Inferior parietal cortex (tissue), 1 donor: ENCODE measurements around the gene ACTR1B.
"Not testable (repeated sequence)": the region's sequence is repeated elsewhere in the genome, so short reads cannot be mapped to it uniquely, and the experiment has no call there.

Experiments used
- DNase-seq: peaks from one replicate; pipeline ENCODE4 v3.0.0-alpha.2; 2016; ENCODE audit errors: extremely low spot score

Gene ACTR1B

DNA sequence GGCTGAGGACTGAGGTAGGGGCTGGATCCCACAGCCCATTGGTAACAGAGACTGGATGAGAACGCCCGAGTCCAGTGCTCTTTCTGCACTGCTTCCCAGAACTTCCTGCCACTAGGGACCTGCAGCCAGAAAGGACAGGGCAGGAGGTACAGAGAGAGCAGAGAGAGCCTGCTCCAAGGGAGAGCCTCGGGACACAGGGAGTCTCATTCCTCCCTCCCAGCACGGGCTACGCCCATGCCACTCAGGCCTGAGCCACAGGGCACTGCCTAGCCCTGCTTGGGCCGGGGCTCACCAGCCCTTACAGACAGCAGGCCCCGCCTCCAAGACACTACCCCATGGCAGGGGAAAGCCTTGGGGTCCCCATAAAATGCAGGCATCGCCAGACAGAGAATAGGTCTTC lies 48.1 kb downstream of the ACTR1B start:
- not testable (repeated sequence) for DNase-seq

DNA sequence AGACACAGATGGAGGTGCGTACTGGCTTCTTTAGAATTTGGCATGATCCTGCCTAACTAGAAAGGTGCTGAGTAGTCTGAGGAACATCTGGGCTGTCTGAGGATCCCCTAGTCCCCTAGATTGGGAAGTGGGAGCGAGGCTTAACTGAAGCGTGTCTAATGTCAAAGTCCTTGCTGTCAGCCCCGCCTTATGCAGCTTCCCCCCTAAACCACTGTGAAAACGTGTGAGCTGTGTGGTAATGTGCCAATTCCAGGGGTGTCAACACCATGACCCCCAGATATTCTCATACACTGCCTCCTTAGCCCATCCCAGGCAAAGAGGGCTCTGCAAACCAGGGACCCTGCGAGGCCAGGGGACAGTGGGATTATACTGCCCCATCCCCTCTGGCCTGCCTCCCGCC lies 51.9 kb downstream of the ACTR1B start:
- DNase-seq = not testable (repeated sequence)

DNA sequence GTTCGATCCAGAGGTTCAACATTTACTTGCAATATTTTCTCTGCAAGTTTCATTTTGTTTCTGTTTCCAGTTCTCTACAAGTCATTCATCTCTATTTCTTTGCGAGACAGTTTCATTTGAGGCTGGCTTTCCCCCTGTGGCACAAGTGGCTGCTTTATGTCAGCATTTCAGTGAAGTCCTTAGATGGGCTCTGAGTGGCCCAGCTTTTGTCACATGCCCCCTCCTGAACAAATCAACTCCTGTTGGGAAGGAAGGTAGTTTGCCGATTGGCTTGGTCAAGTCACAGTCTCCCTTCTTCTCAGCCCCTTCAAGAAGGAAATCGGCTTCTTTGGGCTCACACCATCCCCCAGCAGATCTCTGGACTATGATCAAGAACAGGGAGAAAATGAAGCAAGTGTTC lies 55.1 kb downstream of the ACTR1B start:
- DNase-seq = not testable (repeated sequence)
